Lung (tissue), 12 donors: Measurements from ENCODE around the gene IL17B. TPM values are rescaled to one million over a fixed set of nuclear protein-coding genes. Genes with fewer than 3 reads are reported as not detected.

Source experiments
- ATAC-seq: fragments of 200-7000 bp; cut with Tn5 transposase; one replicate; pipeline ENCODE4 v1.9.1; 2020; ENCODE audit warnings: moderate number of reproducible peaks; ENCODE audit not compliant: insufficient read depth, low FRiP score
- DNase-seq, 3 donors: peaks; one replicate each; pipeline ENCODE4 v3.0.0-alpha.2; 2013 to 2017
- H3K27ac ChIP-seq, 2 donors: one replicate each; pipeline ENCODE4 v1.5.1; 2013; ENCODE audit warnings: mild to moderate bottlenecking in 2 of 2, moderate library complexity in 2 of 2, control low read depth in 1 of 2, inconsistent platforms in 1 of 2, low read depth in 1 of 2, low read length in 1 of 2
- H3K27me3 ChIP-seq, 3 donors: one replicate each; pipeline ENCODE4 v1.5.1; 2013; ENCODE audit warnings: low read length in 2 of 3; ENCODE audit not compliant: control insufficient read depth in 3 of 3, insufficient read depth in 3 of 3
- H3K36me3 ChIP-seq, 4 donors: one replicate each; pipeline ENCODE4 v1.5.1; 2013; ENCODE audit warnings: low read length in 4 of 4, mild to moderate bottlenecking in 1 of 4, moderate library complexity in 1 of 4; ENCODE audit not compliant: control insufficient read depth in 4 of 4, insufficient read depth in 4 of 4
- H3K4me1 ChIP-seq, 5 donors: one replicate each; pipeline ENCODE4 v1.5.1; 2013; ENCODE audit warnings: low read length in 5 of 5, mild to moderate bottlenecking in 2 of 5, moderate library complexity in 1 of 5; ENCODE audit not compliant: control insufficient read depth in 5 of 5, insufficient read depth in 5 of 5
- H3K4me3 ChIP-seq: one replicate; pipeline ENCODE4 v1.5.1; 2013; ENCODE audit warnings: mild to moderate bottlenecking, control low read depth, moderate library complexity
- H3K9ac ChIP-seq, 2 donors: one replicate each; pipeline ENCODE4 v1.5.1; 2013; ENCODE audit warnings: low read length in 2 of 2, control low read depth in 1 of 2; ENCODE audit not compliant: insufficient read depth in 1 of 2
- H3K9me3 ChIP-seq, 4 donors: one replicate each; pipeline ENCODE4 v1.5.1; 2013; ENCODE audit warnings: low read length in 3 of 4, mild to moderate bottlenecking in 1 of 4, moderate library complexity in 1 of 4; ENCODE audit not compliant: control insufficient read depth in 4 of 4, insufficient read depth in 3 of 4
- CTCF ChIP-seq: IDR thresholded peaks from 2 replicates; pipeline ENCODE4 v1.5.1; 2012; ENCODE audit warnings: mild to moderate bottlenecking; ENCODE audit errors: control extremely low read depth, extremely low read depth
- WGBS, 2 donors: extraction: QIAGEN DNeasy Blood & Tissue Kit; methylation state at CpG; one replicate each; pipeline ENCODE4 v1.1.7; 2013; 5-methylcytosine and 5-hydroxymethylcytosine counted together
- polyA plus RNA-seq, 2 donors: library from polyadenylated mRNA; stranded (reverse); fragments of 200-250 nt; gene quantifications; one replicate each; pipeline ENCODE4 v1.2.1, GENCODE V29; 2013
- total RNA-seq, 2 donors: library from RNA; depleted of rRNA in 1 of 2; stranded (reverse); fragments of >200 nt in 1 of 2; gene quantifications; one replicate each; pipeline ENCODE4 v1.2.1, GENCODE V29; 2014 to 2021
- donor health status: control.
- donor health status: control.
- donor health status: Bipolar disorder and iron deficiency.
- donor health status: healthy.
- donor health status: DM: yes; HTN: yes; CAD: no.

The IL17B gene
- total and polyA plus RNA-seq, 4 donors: 0.26 to 1.3 (median 0.39) TPM

GRCh38 chr5:149376711-149377447 lies 2.2 kb downstream of the IL17B start:
- no peak overlapping the region for H3K4me3 ChIP-seq
- TF ChIP-seq CTCF: no peak
- peaks cover 0 to 24% (median 4%) of the 10 kb centered on the region in 5 donors for H3K4me1 ChIP-seq
- no peaks in the 10 kb centered on the region for H3K9me3 ChIP-seq
- no peak for DNase-seq
- no peak overlapping the region for H3K27ac ChIP-seq
- 91 to 95% methylated on average over 7 of the region's 7 CpGs for WGBS, 2 donors
- H3K9ac ChIP-seq: no peak overlapping the region
- H3K27me3 ChIP-seq: no peaks in the 10 kb centered on the region
- no peak for ATAC-seq
- H3K36me3 ChIP-seq: no peaks in the 10 kb centered on the region

DNA sequence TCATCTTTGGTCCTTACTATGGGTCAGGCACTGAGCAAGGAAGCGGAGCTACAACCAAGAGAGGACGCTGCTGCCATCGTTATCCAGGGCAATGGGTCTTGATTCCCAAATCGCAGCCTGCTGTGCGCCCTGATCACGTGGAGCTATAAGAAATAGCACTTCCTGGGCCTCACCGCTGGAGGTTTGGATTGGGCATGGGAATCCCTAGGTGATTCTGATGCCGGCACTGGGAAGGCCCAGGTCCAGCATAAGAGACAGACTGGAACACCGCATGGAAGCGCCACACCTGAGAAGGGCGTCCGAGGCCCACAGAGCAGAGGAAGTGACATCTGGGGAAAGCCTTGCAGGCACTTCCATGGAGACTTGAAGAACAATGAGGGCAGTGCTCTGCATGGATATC lies 3.0 kb downstream of the IL17B start:
- no peak for DNase-seq
- no peak overlapping the region for H3K9ac ChIP-seq
- no peak overlapping the region for H3K27ac ChIP-seq
- TF ChIP-seq CTCF: no peak
- no peaks in the 10 kb centered on the region for H3K27me3 ChIP-seq
- H3K4me3 ChIP-seq: no peak overlapping the region
- ATAC-seq: no peak
- H3K9me3 ChIP-seq: no peaks in the 10 kb centered on the region
- WGBS, 2 donors: 96 to 97% methylated on average over 12 of the region's 12 CpGs
- no peaks in the 10 kb centered on the region for H3K36me3 ChIP-seq
- H3K4me1 ChIP-seq: peaks cover 0 to 19% (median 4%) of the 10 kb centered on the region in 5 donors

DNA sequence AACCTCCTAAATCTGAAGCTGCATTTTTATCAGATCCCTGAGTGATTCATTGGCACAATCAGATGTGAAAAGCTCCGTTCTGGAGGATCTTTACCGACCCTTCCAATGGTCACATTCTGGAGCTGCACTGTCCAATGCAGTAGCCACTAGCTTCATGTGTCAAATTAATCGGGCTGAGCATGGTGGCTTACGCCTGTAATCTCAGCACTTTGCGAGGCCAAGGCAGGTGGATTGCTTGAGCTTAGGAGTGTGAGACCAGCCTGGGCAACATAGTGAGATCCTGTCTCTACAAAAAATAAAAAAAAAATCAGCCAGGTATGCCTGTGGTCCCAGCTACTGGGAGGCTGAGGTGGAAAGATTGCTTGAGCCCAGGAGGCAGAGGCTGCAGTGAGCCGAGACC lies 3.7 kb downstream of the IL17B start:
- no peak for TF ChIP-seq CTCF
- ATAC-seq (no peak), DNase-seq (no peak)
- no peaks in the 10 kb centered on the region for H3K36me3 ChIP-seq
- peaks cover 0 to 19% (median 4%) of the 10 kb centered on the region in 5 donors for H3K4me1 ChIP-seq
- no peak overlapping the region for H3K9ac ChIP-seq
- no peak overlapping the region for H3K27ac ChIP-seq
- no peaks in the 10 kb centered on the region for H3K27me3 ChIP-seq
- H3K9me3 ChIP-seq: no peaks in the 10 kb centered on the region
- H3K4me3 ChIP-seq: no peak overlapping the region
- WGBS, 2 donors: 94 to 95% methylated on average over 6 of the region's 6 CpGs

DNA sequence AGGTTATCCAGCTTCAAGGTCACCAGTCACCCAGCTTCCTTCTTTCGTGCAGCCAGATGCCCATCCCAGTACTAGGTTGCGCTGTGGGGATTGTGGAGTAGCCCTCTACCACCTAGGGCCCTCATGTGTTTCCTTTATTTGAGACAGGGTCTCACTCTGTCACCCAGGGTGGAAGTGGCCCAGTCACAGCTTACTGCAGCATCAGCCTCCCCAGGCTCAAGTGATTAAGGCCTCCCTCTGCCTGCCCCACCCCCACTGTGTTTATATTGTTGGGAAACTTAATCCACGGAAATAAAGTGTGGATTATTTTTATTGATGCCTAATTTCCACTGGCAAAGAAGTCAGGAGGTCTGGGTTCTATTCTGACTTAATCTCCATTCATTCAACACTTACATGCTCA lies 4.3 kb downstream of the IL17B start:
- Histone ChIP-seq H3K36me3 (no peaks in the 10 kb centered on the region), H3K27me3 (no peaks in the 10 kb centered on the region), H3K9me3 (no peaks in the 10 kb centered on the region), H3K4me3 (no peak overlapping the region), H3K27ac (no peak overlapping the region), H3K4me1 (peaks cover 0 to 18% (median 4%) of the 10 kb centered on the region in 5 donors), H3K9ac (no peak overlapping the region)
- ATAC-seq (no peak), DNase-seq (no peak)
- WGBS, 2 donors: 82 to 83% methylated on average over 3 of the region's 3 CpGs
- TF ChIP-seq CTCF: no peak
